Embryonic facial prominence (tissue), 1 donor: ENCODE results near the gene PDS5B.
A peak's percentile ranks its signal among the peaks of the same experiment; 100 is the strongest.
"Not testable (repeated sequence)": the region's sequence is repeated elsewhere in the genome, so short reads cannot be mapped to it uniquely, and the experiment has no call there.

ENCODE experiments used
- DNase-seq: peaks from one replicate; pipeline ENCODE4 v3.0.0-alpha.2; 2016; ENCODE audit errors: extremely low spot score

The PDS5B gene

DNA sequence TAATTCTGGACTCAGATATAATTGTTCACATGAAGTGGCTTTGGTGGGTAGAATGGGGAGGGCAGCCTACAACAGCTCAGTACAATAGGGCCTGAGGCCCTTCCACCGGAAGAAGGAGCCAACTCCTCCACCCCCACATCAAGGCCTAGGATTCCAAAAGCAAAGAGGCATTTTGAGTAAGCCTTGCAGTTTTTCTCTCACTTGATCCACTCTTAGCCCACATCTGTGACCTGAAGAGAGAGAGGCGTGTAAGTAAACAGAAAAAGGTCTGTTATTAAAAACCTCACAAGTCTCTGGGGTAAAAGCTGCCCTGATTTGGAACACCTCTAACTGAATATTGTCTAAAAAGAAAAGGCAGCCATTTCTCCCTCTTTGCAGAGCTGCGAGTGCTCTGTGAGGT is 215.9 kb downstream of the PDS5B start:
- no peak for DNase-seq

DNA sequence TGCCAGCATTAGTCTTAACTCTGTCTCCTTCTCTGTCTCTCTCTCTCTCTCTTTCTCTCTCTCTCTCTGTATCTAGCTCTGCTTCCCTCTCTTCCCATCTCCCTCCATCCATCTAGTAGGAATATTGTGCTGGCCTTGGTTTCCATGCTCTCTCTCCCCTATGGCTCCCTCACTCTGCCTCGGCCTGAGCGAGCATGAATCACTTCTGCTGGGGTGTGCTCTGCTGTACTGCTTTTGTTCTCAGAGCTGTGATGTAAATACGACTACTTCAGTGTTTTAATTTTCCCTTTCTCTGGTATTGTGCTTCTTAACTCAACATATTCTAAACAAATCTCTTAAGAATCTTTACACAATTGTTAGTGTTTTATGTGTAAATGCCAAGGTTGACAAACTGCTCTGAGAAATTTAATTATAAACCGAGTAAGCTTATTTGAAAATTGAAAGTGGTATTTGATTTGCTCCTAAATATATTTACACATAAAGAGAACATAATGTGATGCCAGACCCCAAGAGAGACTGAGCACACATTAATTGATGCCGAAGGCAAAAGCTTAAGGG is 218.5 kb downstream of the PDS5B start:
- DNase-seq, result no peak

DNA sequence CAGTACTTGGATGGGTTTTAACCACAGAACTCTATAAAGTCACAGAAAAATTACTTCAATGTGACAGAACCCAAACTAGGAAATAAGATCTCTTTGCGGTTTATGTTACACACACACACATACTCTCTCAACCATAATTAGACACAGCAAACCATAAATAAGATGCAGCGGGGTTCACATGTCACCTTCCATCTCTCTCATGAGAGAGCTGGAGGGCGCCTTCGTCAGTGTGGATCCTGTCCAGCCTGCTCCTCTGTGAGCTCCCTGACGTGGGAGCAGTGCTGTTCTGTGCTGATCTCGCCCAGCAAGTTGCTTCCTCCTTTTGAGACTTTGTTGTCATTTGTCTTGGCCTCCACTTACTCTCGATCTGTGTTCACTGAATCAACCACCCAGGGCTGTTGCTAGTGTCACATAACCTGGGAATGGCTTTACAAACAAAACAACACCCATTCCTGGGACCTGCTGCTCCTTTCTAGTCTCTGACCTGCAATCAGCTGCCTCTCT is 225.1 kb downstream of the PDS5B start:
- peak; percentile 25 for DNase-seq

DNA sequence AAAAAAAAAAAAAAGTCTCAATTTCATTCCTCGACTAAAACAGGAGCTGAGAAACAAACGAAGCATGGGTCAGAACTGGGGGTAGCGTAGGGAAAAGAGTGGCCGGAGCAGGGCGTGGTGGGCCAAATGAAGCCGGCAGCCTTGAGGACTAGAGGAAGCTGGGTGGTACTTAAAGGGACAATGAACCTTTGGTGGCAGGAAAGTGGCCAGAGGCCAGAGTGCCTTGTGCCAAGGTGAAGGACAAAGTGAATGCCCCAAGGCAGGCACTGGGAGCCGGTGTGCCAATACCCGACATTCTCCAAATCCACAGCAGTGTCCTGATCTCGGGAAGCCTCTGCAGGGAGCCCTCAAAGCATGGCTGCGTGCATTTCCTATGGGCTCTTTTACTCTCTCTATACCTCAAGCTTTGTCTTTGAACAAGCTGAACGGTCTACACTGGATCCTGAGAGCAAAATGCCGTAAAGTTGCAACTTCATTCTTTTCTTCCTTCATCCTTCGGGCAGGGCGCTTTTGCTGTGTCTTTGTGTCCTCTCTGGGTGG is 235.0 kb downstream of the PDS5B start:
- no peak for DNase-seq

DNA sequence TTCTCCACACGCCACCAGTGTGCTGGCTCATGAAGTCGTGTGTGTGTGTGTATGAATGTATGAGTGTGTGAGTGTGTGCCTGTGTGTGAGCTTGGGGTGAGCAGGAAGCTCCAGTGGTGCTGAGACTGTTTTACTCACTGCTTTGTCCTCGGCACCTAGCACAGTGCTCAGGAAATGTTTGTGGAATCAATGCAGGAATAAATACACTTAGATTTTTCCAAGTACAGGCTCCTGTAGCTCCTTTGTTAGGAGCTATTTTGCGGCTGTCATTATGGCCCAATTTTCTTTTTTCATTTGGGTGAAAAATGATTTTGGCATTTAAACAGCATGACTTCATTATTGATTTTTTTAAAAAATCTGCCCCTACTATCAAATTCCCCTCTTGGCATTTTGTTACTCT is 236.5 kb downstream of the PDS5B start:
- no peak for DNase-seq

DNA sequence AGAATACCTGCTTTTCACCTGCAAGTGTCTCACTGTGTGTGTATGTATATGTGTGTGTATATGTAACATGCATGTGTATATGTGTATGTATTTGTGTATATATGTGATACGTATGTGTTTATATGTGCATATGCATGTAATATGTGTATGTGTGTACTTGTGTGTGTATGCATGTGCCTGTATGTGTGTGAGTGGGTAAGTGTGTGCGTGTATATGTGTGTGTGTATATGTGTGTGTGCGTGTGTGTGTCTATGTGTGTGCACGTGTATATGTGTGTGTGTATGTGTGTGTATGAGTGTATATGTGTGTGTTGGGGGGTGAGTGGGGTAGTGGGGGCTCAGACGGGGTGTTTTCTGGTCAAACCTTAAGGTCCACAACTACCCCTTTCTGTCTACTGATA is 237.3 kb downstream of the PDS5B start:
- no peak for DNase-seq

DNA sequence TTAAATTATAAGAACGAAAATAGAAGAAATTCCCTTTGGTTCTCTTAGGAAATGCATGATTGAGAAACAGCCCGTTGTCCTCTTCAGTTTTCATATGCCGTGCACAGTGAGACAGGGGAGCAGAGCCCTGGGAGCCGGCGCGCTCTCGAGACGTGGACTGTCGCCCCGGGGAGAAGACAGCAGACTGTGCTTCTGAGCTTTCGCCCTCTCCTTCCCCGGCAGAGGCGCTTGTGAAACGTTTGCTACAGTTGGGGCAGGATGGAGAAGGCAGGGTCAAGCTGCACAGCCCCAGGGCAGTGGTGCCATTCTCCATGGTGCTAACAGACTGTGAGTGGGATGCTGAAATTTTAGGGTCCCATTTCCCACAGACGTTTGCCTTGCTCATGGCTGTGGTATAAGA is 237.8 kb downstream of the PDS5B start:
- DNase-seq, result no peak

DNA sequence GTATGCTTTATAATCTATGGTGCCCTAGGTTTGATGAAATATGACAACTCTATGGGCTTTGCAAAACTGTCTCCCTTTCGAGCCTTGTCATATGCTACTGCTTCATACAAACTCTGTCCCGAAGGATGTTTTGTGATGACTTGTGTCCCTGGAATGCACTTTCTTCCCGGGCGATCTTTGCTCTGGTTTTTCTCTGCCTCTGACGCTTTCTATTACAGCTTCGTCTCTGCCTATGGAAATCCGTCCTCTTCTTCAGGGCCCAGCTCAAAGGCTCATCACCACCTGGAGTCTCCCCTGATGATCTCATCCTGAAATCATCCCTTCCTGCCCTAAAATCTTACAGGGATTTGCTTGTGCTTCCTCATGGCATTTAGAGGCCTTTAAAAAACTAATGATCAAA is 238.4 kb downstream of the PDS5B start:
- no peak for DNase-seq

DNA sequence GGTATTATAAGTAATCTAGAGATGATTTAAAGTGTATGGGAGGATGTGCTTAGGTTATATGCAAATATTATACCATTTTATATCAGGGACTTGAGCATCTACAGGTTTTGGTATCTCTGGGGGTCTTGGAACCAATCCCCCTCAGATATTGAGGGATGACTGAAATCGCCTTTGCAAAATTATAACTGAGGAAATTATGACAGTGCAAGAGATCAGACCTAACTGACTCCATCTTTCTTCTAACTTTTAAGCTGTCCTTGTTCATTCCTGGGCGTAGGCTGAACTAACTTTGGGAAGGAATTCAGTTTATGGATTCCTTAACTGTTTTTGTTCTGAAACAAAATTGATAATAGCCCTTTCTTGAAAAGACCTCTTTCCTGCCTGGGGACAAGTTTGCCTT is 239.2 kb downstream of the PDS5B start:
- DNase-seq, result no peak

DNA sequence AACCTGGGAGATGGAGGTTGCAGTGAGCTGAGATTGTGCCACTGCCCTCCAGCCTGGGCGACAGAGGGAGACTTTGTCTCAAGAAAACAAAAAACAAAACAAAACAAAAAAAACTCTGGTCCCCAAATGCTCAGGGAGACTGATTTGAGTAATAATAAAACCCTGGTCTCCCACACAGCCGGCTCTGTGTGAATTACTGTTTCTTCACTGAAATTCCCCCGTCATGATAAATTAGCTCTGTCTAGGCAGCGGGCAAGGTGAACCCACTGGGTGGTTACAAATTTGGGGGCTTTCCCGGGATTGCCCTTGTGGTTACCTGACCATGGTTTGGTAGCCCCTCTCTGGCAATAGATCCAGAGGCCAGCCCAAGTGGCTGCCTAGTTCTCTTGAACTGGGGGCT is 240.1 kb downstream of the PDS5B start:
- DNase-seq, result not testable (repeated sequence)
